NCI-H2196 treated with DMSO at 0.1 percent for 48 hours (cell line): ENCODE measurements around the gene LRTM2.

Experiments used
- DNase-seq: peaks from one replicate; lab custom pipeline; 2025; ENCODE audit not compliant: unreplicated experiment; lab: John Stamatoyannopoulos, UW

LRTM2 gene

GRCh38 chr12:1797991-1798640 is 22.2 kb upstream of the LRTM2 start:
- no peak for DNase-seq

DNA sequence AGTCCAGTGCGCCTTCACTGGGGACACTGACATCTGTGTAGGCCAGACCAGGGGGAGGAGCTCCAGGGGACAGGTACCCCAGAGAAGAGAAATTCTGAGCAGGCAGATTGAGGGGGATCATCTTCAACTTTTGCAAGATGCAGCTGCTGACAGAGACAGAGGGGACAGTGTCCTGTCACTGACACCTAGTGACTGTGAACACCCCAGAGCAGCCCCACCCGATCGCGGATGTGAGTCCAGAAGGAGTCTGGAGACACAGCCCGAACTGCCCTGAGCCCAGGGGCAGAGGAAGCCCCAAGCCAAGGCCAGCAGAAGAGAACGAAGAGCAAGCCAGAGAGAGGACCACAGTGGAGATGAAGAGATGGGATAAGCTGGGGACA is 21.7 kb upstream of the LRTM2 start:
- DNase-seq = no peak

DNA sequence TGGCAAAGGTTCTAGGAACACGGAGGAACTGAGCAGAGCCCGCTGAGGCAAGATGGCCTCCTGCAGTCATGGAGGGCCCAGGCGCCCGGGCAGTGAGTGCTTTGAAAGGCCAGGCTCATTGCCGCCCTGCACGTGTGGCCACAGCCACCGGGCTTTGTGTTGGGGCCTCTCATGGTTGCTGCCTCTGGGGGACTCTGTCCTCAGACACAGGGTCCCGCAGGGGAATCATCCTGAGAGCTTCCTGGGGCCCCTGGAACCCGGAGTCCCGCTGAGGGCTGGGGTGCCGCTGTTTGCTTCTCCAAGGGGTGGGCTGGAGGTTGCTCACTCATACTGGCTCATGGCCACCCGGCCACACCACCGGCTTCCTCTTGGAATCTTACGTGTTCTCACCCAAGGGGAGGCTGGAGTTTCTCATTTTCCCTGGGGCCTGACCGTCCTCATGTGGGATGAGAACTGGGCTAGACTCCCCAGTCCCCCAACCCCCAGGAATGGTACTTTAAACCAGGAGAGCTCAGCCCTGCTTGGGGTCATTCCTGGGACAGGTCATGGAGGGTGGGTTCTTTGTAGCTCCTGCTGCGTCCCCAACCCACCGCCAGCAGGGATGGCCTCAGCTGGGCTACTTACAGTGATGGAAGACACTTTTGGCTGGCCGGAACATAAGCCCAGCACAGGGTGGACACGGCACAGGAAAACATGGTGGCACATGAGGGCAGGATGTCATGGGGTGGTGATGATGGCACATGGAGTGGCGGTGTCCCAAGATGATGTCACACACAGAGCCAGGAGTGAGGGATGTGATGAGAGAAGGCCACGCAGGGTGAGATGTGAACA is 21.1 kb upstream of the LRTM2 start:
- DNase-seq = no peak

DNA sequence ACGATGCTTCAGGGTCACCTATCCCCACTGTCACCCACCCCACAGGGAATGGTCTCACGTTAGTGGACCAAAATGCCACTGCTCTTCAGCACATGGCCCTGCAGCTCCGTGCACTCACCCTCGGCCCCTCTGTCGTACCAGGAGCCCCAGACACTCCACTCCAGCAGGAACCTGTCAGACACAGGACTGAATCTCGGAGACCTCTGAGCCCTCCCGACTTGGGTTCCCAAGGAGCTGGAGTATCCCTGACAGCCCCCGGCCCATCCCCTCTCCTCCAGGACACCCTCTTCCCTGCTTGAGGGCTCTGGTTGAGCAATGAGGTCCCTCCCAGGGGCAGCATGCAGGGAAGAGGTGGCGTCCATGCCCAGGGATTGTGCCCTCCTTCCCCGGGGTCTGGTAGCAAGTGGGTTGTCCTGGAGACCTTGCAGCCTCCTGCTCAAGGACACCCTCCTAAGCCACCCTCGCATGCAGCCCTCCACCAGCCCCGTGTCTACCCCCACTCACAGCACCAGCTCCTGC is 20.4 kb upstream of the LRTM2 start:
- no peak for DNase-seq

GRCh38 chr12:1800401-1801302 is 19.7 kb upstream of the LRTM2 start:
- no peak for DNase-seq

DNA sequence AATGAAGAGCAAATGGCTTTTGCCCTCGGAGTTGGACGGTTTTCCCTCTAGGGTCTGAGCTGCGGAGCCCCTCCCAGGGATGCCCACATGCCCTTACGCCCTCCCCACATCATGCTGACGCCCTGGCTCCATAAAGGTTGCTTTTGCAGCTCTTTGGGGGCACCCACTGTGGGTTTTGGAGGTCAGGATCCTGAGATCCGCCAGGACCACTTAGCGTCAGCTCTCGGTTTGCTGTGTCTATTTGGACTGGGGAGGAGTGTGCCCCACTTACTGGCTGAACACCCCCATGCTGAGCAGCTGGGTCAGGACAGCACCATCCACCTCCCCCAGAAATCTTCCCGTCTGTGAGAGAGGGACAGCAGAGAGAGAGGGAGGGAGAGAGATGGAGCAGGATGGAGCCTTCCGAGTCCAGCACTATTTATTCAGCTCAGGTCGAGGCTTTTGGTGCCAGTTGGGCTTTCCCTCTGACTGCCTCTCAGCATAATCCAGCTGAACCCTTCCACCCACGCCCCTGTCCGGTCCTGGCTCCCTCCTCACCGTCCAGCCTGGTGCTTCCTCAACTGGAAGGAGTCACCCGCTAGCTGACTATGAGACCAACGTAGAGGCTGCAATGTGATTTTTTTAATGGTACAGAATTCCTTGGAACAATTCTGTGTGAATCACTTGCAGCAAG is 18.9 kb upstream of the LRTM2 start:
- no peak for DNase-seq

GRCh38 chr12:1803736-1804135 is 16.6 kb upstream of the LRTM2 start:
- DNase-seq = no peak

GRCh38 chr12:1804545-1805332 is 15.6 kb upstream of the LRTM2 start:
- DNase-seq = peak; percentile 21

DNA sequence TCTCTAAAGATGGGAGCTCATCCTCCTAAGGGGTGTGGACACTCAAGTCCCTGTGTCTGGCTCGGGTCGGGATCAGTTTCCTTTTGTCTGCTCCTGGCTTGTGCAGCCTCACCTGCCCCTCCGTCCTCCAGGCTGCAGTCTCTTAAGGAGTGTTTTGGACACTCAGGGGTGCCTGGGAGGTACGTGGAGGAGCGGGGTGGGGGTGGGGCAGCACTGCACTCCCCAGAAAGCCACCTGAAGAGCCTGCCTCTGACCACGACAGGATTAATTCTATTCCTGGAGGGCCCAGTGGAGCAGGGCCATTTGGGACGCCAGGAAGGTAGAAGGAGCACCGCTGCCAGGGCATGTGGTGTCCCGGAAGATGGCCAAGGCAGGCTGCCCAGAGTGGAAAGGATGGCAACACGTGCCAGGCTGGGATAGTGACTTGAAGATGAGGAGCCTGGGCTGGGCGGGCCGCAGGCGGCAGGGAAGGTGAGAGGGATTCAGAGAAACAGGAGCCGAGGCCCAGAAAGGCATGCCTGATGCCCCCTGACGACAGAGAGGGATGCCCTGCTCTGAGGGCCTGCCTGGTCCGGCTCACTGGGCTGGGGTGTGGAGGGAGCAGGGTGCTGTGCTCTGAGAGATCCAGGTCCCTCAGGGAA is 14.8 kb upstream of the LRTM2 start:
- no peak for DNase-seq

DNA sequence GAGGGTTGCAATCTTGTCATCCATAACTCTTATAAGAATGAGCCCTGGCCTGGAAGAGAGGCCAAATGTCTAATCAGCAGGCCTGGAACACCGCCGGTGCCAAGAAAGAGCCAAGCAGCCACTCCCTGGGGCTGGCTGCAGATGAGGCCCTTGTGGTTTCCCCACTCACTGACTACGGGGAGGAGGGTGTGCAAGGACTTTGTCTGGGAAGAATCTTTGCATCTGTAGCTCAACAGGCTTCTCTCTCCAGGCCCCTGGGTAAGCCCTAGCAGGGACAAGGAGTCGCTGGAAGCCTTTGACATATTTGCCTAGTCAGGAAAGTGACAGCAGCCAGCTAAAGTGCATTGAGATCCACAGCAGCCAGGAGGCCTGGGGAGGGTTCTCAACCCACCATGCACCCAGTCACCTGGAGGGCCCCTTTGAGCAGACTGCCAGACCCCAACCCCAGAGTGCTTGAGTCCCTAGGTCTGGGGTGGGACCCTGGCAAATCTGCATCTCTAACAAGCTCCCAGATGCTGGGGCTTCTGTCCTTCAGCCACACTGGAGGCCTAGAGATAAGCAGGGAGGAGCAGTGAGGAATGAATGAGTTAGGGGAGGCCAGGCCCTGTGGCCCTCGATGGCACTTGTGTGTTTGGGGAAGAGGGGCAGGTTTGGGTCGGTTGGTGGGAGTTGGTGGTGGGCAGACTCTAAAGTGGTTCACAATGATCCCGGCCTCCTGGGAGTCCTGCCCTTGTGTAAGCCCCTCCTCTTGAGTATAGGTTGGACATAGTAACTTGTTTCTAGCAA is 13.9 kb upstream of the LRTM2 start:
- no peak for DNase-seq

DNA sequence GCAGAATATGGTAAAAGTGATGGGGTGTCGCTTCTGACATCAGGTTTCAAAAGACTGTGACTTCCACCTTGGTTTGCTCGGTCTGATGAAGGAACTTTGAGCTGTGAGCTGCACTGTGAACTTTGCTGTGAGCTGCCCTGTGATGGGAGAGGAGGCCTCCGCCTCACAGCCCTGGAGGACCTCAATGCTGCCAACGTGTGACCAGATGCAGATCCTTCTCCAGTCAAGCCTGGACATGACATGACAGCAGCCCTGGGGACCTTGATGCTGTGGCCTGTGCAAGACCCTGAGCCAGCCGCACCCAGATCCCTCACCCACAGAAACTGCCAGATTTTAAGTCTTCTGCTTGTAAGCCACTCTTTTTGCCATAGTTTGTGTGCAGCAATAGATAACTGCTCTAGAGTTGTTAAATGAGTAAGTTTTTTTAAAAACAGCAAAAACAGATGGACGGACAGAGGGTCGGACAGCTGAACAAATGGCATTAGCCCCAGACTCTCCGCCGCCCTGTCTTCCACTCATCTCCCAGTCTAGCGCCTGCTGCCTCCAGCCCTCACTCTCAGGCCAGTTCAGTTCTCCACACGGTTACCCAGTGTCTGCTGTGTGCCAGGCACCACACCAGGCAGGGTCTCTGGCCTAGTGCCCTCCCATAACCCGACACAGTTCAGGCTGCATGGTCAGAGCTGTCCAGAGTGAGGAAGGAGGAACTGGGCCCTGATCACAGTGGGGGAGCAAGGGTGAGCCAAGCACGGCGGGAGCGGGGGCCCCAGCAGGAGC is 13.1 kb upstream of the LRTM2 start:
- DNase-seq = no peak

GRCh38 chr12:1808036-1808797 is 12.1 kb upstream of the LRTM2 start:
- no peak for DNase-seq

- no peak for DNase-seq
Observed at GRCh38 chr12:1808798-1809480, 11.4 kb upstream of the LRTM2 start.

- DNase-seq = no peak
Observed at GRCh38 chr12:1809591-1810190, 10.7 kb upstream of the LRTM2 start.

DNA sequence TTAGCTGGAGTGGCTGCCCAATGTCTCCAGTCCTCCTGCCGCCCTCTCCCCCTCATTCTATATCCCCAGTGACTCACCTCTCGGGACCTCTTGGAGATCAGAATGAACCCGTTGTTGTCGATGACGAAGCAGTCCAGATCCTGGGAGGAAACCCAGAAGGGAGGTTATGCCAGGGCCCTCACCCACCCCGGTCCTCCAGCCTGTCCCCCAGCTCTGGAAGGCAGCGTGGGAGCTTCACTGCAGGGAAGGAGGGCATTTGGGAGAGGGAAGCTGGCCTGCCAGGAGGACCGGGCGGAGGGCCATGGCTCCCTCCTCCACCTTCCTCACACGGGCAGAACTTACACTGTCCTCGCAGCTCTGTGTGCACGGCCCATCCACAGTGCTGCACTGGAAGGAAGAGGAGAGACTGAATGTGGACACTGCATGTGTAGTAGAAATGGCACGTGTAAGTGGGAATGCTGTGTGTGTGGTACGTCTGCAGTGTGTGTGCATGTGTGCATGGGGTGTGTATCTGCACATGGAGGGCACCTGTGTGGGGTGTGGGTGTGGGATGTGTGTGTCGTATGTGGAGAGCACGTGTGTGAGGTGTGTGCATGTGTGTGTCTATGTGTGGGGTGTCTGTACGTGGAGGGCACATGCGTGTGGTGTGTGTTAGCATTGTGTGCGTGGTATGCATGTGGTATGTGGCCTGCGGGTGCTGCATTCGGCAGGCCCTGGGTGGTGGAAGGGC is 10.0 kb upstream of the LRTM2 start:
- DNase-seq = no peak

DNA sequence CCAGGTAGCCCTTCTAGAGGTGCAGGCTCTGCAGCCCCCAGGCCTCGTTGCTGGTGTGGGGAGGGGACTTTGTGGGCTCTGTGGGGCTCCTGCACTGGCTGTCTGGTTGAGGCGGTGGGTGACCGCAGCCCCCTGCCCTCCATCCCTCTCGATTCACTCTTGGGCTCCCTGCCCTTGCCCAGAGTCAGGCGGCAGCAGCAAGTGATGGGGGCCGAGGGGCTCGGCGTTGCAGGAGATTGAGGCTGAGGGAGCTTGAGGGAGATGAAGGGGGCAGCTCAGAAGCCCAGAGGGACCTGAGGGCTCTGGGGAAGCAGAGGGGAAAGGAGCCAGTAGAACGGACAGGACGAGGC is 9.5 kb upstream of the LRTM2 start:
- DNase-seq = no peak
